ENCODE data around the gene PLAAT3.

DNA sequence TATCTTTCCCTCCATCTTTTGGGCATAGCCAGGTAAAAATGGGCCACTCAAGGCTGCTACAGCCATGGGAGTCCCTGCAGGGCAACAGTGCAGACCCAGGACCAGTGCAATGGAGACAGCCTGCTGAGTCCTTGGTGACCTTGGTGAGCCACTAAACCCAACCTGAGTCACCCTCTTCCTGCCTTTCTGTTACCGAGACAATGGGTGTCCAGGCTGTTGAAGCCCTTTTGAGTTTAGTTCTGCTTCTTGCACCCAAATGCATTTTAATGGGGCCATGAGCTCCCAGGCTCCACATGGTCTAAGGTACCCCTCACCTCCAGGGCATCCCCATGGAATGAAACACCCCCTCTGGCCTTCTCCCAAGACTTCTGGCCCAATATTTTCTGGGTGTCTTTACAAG lies 78.5 kb downstream of the PLAAT3 start:
- TF ChIP-seq CTCF (IDR thresholded peaks at IDR 0.05; ENCODE audit: low read length) (no peak), EZH2 (IDR thresholded peaks at IDR 0.05; ENCODE audit: borderline replicate concordance, low read length) (no peak)
